GM19372 (cell line): ENCODE data around the gene TMTC1.

Source experiments
- ATAC-seq: cut with Tn5 transposase; IDR thresholded peaks from one replicate; pipeline ENCODE4 v1.9.1; 2021; ENCODE audit warnings: mild to moderate bottlenecking, low read depth, moderate library complexity; ENCODE audit not compliant: unreplicated experiment

Gene TMTC1

GRCh38 chr12:29625359-29625953 is 158.3 kb downstream of the TMTC1 start:
- ATAC-seq, result no peak

DNA sequence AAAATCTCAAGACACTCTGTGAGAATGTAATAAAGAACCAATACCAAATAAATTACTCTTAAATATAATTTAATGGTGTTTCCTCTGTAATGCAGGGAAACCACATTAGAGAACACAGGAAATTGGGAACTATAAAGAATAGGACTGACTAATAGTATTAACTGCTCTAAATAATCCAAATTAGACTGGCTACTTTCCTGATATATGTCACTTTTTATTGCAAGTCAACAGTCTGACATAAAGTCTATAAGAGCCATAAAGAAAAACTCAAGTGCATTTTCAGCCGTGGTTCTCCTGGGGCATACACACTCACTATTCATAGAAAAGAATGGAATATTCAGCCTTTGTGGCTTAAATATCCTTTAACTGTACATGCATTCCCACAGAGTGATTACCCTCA is 161.5 kb downstream of the TMTC1 start:
- no peak for ATAC-seq

DNA sequence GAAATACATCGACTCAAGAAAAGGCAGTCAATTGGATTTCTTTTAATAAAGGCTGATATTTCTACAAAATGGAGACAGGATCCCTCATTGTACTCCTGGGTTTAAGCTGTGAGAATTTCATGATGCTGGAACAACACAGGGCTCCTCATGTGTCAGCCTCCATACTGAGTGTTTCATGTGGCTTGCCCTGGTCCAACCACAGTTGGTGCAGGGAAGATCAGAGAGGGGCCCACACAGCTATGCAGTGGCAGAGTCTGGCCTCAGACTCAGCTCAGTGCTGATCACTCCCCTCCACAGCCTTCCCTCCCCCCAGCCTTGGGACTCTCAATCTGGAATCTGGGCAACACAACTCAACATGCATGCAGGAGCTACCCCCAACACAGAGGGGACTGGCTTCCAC is 163.7 kb downstream of the TMTC1 start:
- no peak for ATAC-seq

GRCh38 chr12:29617407-29617803 is 166.3 kb downstream of the TMTC1 start:
- ATAC-seq, result no peak

DNA sequence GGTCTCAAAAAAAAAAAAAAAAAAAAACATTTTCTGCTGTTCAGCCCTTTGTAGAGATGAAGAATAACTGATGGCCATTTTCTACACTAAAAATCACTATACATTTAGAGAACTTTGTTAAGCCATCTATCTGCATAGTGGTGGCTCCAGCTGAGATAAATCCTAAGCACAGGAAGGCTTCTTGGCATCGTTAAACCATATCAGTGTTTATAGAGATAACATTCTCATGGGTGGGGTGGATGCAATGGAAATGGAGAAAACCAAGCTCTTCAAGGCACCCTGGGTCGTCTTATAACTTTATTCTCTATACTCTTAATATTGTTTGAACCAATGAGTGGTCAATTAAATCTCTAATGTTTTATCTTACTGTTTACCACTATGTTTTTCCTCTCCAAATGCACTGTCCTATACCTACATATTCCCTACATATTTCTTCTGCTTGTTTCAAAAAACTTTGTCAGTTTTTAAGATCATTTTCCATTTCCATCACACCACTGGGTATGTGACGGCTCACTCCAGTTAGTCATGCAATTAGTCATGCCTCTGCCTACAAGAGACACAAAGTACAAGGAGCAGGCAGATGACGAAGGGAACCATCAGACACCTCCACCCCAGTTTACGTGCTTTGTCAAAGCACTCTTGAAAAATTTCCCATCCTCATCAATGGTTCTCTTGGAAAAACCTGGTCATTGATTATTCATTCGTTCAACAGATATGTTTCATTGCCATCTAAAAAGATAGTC is 166.9 kb downstream of the TMTC1 start:
- no peak for ATAC-seq

GRCh38 chr12:29614694-29615325 is 168.9 kb downstream of the TMTC1 start:
- ATAC-seq, result no peak

DNA sequence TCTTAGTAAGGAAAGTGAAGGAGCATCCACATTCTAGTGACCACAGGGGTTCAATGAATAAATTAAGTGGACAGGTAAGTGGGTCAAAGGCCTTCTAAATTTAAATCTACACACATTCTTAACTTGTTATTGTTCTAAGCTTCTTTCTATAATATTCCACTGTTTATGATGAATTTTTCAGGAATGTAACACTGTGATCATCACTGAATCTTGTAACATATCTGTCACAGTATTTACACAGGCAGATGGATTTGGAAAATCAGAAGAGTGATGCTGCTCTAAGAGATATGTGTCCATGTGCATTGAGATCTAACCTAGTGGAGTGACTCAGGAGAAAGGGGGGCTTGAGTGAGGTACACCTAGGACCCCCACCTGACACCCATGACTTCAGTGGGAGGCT is 170.8 kb downstream of the TMTC1 start:
- no peak for ATAC-seq

- ATAC-seq, result no peak
These were observed 171.8 kb downstream of the TMTC1 start for GRCh38 chr12:29611906-29612305.

GRCh38 chr12:29610473-29611170 is 173.1 kb downstream of the TMTC1 start:
- ATAC-seq, result no peak

GRCh38 chr12:29609431-29610215 is 174.1 kb downstream of the TMTC1 start:
- no peak for ATAC-seq

- ATAC-seq, result no peak
These were observed 175.2 kb downstream of the TMTC1 start for GRCh38 chr12:29608581-29608980.

DNA sequence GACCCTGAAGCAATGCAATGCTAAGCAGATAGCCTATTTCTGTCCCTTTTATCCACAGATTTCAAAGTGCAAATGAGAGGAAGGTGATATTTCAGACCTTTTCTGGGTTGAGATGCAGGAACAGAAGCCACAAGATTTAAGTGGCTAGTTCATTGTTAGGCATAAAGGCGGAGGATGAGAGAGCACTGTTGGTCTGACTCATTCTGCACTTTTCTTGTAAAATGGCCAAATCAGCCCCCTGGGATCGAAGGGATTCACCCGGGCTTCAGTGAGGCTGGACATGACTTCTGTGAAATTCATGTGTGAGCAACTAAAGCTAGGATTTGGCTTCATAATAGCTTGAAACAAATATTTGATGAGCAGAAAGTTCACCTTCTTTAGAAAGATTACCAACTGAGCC is 184.4 kb downstream of the TMTC1 start:
- ATAC-seq, result no peak

DNA sequence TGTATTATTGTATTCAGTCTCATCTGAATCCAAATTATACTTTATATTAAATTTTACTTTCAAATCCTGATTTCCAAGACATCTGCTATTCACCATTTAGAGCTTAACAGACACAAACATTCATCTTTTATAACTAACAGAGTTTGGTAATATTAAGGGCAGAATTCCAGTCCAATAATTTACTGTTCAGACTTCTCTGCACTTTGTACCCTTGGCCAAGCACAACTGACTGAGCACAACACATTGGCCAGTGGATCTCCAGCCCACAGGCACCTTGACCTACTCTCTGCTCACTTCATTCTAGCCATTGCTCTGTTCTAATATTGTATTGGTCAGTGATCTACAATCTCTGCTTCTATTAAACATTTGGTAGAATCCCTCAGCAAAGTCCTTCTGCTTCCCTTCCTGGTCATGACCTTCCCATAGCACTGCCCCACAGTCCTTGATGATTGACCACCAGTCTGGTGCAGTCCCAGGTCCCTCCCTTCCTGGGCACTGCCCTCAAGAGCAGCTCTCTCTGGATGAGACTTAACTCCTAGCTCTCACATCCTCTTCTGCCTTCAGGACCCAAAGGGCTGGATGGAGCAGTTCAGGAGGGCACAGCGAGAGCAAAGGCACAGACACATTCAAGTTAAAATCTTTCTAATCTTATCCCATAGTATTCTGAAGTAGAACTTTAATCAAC is 188.5 kb downstream of the TMTC1 start:
- ATAC-seq, result no peak

DNA sequence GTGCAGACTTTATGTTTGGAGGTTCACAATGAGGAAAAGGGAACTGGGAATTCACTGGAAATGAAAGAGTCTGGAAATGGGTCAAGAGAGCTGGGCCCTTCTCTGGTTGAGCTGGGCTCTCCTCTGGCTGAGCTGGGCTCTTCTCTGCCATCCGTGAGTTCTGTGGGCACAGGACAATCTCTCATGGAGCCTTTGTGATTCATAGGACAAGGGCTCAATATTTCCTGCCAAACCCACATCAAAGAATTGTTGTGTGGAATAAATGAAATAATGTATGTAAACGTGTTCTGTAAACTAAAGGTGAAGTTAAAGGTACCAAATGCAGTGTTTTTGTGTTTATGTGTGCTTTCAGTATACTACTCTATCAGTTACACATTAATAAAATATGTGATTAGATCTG is 190.7 kb downstream of the TMTC1 start:
- ATAC-seq, result no peak

- no peak for ATAC-seq
These were observed 192.4 kb downstream of the TMTC1 start for GRCh38 chr12:29591140-29592020.

DNA sequence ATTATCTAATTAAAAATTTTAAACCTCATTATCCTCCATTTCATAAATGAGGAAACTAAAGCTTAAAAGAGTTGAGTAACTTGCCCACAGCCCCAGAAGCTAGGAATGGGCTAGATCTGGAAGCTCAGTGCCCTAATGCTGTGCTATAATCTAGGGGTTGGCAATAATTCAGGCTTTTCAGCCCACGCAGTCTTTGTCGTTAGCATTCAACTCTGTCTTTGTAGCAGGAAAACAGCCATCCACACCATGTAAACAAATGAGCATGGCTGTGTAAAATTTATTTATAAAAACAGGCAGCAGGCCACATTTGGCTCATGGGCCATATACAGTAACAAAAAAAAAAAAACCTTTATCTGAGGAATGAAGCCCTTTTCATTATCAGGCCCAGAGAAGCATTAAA is 193.9 kb downstream of the TMTC1 start:
- no peak for ATAC-seq

- no peak for ATAC-seq
These were observed 194.4 kb downstream of the TMTC1 start for GRCh38 chr12:29589286-29589820.

- ATAC-seq, result no peak
These were observed 201.0 kb downstream of the TMTC1 start for GRCh38 chr12:29582677-29583272.
